Activated T-cell treated with anti-CD3 and anti-CD28 coated beads, Interleukin-2, amount 50 U/mL, for 48 hours (primary cell): ENCODE data around the gene RSPRY1.

Source experiments
- DNase-seq, 2 experiments: peaks; one replicate each; pipeline ENCODE4 v3.0.0-alpha.2; 2020

Gene RSPRY1

DNA sequence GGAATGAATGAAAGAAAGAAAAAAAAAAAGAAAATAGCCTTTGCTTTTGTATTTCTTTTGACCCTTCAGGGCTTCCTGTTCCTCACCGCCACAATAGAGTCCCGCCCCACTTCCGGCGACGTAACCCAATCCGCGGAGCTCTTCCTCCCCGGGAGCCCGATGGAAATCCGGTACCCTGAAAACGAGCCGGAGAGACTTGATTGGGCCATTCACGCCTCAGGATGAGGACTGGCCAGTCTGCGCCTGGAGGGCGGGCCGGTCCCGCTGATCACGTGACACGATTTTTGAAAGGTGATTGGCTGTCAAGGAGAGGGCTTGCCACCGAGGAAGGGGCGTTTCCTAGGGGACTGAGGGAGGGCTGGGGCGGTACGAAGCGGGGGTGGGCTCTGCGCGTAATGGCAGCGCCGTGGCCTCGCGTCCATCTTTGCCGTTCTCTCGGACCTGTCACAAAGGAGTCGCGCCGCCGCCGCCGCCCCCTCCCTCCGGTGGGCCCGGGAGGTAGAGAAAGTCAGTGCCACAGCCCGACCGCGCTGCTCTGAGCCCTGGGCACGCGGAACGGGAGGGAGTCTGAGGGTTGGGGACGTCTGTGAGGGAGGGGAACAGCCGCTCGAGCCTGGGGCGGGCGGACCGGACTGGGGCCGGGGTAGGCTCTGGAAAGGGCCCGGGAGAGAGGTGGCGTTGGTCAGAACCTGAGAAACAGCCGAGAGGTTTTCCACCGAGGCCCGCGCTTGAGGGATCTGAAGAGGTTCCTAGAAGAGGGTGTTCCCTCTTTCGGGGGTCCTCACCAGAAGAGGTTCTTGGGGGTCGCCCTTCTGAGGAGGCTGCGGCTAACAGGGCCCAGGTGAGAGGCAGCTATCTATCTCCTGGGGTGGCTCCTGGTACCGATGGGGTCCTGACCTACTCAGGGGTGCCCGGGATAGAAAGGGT, at the start of gene RSPRY1, which contains the start of gene PSME3IP1:
Gene RSPRY1 (plus strand): TSS at position 385 of the 927 bp plus-strand sequence. CDS start 18,330 bp downstream, outside the sequence.
Gene PSME3IP1 (minus strand): TSS at position 95 of the 927 bp plus-strand sequence. CDS start 12,185 bp downstream, outside the sequence.
- peak; percentile 99 for DNase-seq

DNA sequence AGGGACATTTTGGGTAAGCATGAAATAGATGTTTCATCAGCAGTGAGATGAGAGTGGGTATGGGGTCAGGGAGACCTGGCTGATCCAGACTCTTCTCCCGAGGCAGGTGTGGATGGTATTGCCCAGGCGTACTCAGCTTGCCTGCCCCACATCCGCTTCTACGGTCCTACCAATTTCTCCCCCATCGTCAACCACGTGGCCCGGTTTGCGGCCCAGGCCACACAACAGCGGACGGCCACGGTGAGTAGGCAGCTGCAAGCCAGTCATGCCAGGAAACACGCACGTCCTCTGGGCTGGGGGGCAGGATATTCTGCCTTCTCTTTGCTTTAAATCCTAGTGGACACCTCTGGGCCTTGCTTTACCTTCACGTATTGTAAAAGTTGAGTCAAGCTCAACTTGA, 49.1 kb upstream of the RSPRY1 start:
- no peak for DNase-seq

DNA sequence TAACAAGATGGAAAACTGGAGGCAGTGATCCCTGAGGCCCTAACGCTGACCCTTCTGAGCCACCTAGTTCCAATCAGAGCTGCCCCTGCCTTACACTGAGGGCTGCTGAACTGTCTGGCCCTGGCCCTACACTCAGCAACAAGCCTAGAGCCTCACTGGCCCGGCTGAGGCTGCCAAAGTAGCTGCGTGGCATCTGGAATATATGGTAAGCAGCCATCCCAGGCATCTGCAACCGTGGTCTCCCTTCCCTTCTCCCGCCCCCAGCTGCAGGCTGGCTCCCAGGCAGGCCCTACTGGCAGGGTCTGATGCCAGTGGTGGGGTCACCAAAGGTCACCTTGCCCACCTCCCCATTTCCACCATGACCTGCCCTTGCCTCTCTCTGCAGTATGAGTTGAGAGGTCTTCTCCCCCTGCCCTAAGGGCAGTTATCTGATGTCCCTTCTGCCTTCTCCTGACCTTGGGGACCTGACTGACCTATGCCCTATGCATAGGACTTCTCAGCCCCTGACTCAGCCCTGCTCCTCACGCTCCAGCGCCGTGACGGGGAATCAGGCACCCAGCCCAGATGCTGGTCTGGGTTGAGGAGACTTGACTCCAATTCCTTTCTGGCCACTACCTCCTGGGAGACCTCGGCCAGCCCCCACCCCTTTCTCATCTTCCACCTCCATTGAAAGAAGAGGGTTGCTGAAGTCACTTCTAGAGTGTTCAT, 48.4 kb upstream of the RSPRY1 start:
- no peak for DNase-seq

DNA sequence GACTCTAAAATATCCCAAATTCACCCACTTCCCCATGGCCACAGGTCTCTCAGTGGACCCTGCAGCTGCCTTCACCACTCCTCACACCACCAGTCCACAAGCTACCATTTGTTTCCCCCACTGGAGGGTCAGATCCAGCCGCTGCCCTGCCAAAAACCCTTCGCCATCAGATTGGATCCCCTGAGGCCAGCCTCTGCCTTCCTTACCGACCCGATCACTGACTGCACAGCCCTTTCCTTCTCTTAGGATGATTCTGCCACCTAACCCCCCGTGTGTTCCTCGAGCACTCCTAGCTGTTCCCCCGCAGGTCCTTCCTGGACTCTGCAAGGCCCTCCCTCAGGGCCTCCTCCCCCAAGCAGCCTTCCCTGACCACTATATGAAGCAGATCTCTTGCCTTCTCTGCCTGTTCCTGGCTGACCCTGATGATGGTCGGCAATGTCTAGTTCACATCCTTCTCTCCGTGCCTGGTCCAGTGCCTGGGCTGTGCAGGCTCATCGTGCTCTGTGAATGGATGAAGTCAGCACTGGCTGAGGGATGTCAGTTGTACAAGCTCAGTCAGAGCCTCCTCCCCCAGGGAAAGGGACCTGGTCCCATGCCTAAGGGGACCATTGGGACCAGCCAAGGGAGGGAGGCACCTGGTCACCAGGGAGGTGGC, 47.7 kb upstream of the RSPRY1 start:
- DNase-seq = no peak

DNA sequence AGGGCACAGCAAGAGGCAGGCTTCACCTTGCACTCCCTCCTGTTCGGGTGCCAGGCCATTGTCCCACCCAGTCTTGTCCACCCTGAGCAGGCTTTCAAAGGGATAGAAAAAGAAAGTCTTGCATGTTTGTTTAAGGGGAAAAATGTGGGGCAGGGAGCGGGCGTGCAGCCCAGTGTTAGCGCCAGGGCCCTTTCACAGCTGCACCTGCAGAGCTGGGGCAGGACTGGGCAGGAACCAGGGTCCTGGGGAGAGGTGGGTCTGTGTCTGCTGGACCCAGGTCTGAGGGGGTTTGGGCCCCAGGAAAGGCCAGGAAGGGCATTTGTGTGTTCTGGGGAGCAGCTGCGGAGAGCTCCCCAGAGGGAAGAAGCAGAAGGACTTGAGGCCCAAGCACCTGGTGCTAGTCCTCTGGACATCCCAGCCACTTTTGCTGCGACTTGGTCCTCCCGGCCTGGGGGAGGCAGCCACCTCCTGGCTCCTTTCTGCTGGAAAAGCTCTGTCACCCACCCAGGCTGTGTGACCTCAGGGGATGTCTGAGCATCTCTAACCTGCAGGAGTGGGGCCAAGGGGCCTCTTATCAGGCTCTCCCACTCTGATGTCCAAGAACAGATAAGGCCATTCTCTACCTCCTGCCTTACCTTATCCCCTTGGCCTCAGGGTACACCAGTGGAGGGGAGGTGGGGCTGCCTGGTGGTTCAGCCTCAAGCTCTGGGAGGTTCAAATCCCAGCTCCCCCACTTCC, 45.0 kb upstream of the RSPRY1 start:
- DNase-seq = no peak

DNA sequence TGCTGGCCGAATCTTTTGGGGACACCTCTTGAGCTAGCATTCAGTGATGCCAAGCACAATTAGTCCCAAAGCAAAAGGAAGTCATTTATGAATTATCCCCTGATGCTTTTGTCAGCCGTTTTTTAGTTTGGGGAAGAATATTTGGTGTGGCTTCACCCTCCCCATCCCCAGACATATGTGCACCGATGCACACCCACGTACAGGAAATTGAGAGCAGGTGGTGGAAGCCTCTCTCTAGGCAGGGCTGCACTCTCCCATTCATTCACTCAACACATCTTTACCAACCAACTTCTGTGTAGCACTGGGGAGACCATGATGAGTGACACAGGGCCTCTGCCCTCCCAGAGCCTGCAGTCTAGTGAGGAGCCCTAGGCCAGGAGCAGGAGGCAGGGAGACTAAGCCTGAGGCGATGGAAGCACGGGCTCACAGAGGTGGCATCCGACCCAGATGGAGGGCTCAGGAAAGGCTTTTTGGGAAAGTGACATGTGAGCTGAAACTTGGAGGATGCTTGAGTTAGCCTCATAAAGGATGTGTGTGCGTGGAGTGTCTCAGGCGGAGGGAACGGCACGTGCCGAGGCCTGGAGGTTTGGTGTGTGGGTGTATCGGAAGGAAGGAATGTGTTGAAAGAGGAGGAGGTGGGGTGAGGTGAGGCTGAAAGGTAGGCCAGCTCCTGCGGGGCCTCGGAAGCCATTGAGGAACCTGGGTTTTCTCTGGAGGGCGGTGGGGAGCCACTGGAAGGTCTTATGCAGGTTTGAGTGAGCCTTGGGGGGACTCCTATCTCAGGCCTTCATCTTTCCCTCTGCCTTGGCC, 44.1 kb upstream of the RSPRY1 start:
- DNase-seq = peak; percentile 50 to 53

DNA sequence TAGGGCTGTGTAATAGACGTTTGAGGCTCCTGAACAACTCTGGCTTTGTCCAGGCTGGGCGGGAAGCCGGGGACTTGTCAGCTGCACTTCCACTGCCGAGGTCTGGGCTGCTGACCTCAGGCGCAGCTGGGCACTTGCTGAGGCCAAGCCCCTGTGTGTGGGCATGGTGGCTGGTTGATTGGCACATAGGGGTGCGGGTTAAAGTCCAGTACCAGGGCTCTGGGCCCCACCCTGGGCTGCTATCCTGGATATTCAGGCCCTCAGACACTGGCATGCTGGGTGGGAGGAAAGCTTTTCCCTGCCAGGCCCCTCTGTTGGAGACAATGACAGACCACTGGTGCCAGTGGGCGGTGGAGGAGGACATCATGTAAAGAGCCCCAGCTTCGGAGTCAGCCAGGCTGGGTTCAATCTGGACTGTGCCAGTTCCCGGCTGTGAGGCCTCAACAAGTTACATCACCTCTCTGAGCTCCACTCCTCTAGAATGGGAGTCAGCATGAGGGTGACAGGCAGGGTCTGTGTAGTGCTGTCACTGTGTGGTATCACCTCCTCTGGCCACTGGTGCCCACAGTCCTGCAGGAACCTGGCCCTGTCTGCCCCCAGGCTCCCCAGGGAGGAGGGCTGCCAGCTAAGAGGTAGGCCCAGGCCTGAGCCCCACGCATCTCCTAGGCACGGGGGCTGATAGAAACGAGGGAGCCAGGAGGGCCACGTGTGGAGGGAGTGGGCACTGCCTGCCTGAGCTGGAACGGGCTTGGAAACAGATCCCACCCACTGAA, 42.8 kb upstream of the RSPRY1 start:
- no peak for DNase-seq

DNA sequence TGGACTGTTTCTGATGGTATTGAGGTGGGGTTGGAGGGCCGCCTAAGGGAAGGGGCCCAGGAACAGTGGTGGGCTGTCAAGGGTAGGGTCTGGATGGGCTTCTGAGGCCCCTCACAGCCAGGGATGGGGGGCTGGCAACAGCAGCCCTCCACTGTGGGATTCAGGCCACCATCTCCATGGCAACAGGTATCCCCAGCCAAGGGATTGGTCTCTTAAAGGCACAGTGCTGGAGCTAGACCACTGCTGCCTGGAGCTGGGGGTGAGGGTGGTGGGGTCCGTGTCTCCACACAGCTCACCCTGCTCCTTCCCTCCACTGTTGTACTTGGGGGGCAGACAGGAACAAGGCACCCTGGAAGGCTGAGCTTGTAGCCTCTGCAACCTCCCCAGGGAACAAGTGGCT, 42.1 kb upstream of the RSPRY1 start:
- no peak for DNase-seq

DNA sequence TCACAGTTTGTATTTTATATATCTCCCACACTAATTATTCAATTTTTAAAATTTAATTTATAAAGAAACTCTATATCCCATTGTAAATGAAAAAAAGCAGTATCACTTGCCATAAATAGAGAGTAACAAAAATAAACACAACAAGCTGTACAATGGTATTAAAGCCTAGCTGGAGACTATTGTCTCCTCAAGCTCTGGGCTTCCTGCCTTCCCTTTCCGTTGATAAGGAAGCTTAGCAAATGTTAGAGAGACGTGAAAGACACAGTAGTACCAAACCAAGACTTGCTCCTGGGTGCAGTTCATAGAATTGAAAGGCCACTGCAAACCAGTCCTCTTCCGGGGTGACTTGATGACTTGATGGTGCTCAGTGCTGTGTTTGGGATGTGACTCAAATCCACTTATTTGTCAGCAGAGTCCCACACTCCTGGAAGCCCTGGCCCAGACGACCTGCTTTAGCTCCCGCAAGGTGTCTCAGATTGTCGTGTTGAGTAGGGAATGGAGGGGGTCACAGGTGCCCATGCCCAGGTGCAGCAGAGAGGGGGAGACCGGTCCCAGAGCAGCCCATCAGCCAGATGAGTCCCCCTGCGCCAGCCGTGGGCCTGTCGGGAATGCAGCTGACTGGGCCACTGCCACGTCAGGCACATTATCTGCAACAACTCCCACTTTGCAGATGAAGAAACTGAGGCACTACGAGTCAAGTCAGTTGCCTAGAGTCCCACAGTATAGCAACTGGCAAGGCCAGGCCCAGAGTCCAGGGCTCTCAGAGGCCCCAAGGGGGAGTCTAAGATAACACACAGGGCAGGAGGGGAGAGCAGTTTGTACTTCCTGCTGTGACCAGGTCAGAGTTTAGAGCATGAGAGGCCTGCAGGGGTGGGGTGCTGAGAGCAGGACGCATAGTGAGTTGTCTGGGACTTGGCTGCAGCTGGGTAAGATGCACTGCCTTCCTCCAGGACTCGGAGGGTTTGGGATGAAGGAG, 40.8 kb upstream of the RSPRY1 start:
- DNase-seq = no peak

DNA sequence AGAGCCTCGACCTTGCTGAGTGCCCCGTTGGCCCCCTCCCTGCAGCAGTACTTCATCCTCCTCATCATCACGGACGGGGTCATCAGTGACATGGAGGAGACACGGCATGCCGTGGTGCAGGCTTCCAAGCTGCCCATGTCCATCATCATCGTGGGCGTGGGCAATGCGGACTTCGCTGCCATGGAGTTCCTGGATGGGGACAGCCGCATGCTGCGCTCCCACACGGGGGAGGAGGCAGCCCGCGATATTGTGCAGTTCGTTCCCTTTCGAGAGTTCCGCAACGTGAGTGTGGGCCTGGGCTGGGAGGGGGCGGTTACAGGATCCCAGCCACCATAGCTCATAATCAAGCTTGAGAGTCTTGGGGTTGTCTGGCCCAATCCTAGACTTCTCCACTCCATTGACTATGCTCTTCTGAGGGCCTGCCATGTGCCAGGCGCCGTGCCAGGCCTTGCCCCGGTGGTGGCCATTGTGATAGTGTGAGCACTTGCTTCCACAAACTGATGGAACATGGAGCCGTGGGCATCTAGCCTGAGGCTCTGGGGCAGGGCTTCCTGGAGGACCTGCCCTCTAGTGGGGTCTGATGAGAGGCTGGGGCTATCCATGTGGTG, 40.0 kb upstream of the RSPRY1 start:
- DNase-seq = no peak

DNA sequence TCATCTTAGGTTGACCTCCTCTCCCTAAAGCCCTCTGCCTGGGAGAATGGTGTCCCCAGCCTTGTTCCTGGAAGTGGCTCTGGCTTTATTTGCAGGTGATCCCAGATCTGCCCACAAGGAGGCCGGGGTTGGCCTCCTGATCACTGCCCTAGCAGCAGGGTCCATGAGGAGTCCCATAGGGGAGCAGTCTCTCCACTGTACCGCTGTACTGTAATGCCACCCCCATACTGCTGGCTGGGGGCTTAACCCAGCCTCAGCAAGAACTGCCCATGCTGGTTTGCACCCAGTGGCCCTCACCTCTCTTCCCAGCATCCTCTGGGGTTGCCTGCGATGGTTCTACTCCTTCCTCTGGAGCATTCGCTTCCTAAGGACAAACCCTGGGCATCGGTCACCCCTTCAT, 39.4 kb upstream of the RSPRY1 start:
- no peak for DNase-seq

DNA sequence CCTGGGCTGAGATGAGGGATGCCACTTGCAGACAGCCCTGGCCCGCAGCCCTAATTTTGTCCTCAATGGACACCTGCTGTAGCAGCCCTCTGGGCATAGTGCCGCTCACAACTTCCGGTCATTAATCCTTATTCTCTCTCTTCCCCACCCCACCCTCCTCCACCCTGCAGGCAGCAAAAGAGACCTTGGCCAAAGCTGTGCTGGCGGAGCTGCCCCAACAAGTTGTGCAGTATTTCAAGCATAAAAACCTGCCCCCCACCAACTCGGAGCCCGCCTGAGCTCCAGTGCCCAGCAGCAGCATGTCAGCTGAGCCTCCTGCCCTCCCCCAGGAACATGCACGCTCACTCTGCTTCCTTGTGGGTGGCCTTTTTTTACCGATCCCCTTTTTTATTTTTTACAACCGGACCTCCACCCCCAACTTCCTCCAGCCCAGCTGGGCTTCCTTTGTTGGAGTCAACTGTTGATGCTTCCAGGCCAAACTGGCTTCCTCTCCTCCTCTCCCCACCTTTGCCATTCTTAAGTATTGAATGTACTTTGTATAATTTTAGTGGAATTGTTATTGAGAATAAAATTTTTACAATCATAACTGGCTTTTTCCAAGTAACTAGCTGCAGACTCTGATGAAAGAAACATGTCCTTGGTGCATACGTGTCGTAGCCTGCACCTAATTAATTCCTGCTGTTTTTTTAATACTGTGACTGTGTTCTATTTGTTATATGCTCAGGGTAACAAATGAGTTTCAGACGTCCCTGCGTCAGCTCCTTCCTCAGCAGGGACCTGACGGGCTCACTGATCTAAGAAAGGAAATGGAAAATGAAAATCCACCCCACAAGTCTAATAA, 38.5 kb upstream of the RSPRY1 start:
- no peak for DNase-seq

DNA sequence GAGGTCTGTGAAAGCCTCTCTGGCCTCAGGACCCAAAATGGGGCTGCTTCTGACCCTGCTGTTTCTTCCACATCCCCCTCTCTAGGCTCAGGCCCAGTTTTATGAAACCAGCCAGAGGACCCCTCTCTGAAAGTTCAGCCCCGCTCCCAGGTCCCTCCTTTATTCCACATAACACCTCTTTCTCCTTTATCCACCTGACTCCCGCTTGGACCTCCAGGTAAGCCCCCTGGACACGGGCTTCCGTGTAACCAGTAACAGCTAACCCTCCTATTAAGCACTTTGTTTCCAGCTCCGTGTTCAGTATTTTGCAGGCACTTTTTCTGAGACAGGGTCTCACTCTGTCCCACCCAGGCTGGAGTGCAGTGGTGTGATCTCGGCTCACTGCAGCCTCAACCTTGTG, 37.6 kb upstream of the RSPRY1 start:
- DNase-seq = no peak

DNA sequence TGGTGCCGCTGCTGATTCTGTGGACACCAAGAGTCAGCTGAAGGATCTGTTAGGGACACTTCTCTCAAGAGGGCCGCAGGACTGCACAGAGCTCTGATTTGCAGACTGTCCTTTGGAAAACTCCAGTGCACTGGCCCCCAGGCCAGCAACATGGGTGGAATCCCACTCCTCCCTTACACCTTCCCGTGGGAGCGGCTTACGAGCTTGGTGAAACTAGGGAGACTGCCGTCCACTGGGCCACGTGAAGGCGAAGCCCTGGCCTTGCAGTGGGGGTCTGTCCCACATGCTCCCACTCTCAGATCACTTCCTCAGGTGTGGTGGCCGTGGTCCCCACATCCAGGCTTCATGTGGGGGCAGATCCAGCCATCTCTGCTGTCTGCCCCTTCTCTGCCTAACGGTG, 36.7 kb upstream of the RSPRY1 start:
- DNase-seq = no peak

DNA sequence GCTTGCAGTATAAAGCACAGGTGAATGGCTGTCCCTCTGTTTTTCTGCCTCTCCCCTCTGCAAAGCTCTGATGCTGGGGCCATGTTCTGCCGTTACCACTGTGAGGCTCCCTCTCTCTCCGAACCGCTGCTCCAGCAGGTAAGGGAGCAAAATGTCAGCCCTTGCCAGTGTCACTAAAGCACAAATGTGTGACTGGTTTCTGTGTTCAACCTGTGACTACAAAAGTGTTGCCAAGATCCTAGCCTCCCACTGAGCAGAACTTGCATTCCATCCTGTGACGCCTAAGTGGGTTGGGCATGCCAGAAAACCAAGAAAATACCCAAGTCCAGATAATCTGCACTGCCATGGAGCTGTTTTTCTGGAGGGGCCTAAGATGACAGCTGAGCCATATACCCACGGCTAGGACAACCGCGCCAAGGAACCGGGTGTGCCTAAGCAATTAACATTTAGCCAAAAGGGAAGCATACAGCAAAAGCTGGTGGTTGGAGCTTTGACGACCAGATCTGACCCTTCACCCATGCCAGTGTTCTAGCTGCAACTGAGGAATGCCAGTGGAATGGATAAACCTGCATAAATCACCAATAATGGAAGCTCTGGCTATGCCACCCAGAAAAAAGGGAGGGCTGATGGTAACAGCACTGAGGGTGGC, 35.3 kb upstream of the RSPRY1 start:
- no peak for DNase-seq

DNA sequence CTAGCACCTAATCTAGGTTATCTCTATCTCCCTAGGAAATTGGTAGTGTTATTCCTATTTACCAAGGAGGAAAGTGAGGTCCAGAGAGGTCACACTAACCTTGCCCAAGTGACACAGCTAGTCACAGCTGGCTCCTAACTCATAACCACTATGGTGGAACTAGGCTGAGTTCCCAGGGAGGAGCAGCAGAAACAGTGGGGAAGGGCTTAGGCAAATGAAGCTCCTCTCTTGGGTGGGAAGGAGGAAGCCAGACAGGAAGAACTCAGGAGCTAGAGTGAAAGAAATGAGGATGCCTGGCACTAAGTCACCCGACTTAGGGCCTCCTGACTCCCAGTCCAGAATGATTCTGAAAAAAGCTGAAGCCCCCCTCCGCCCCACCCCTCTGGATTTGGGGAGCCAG, 34.8 kb upstream of the RSPRY1 start:
- no peak for DNase-seq
